GM13977 (cell line): ENCODE results near the gene SMC1B.
"Not testable (repeated sequence)": the region's sequence is repeated elsewhere in the genome, so short reads cannot be mapped to it uniquely, and the experiment has no call there.

Source experiments
- DNase-seq: peaks from one replicate; pipeline ENCODE4 v3.0.0; 2012; ENCODE audit warnings: low spot score
- in situ Hi-C: fragments of 300-500 bp; cut with MboI; formaldehyde crosslinking; loops from one replicate; pipeline ENCODE4 v1.12.0; 2022; ENCODE audit warnings: low sequenced_read_pairs, low pct_unique_long_range_greater_than_20kb, mixed read lengths, inconsistent platforms; ENCODE audit not compliant: unreplicated experiment
- TF ChIP-seq, protein P1 (sequence below): IDR thresholded peaks from 2 replicates; pipeline ENCODE4 v1.5.1; 2012; ENCODE audit warnings: mild to moderate bottlenecking, control low read depth; ENCODE audit not compliant: insufficient read depth; ENCODE audit errors: extremely low read depth, missing control alignments

Gene SMC1B

DNA sequence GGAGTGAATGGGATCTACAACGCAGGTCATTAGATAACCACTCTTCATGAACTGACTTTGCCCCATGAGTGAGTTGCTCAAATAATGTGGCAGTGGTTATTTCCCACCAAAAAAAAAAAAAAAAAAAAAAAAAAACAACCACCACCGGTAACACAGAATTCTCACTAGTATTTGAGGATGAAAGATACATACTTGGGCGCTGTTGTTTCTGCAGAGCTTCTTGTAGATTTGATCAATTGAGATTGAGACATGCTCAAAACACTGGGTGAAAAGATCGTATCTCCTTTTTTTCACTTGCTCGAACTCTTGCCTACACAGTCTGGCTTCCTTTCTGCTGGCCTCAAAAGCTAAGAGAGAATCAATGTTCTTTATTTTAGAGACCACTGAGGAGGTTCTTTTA, 59.6 kb downstream of the SMC1B start:
- in situ Hi-C loops: no loop called here
- TF ChIP-seq, protein P1, sequence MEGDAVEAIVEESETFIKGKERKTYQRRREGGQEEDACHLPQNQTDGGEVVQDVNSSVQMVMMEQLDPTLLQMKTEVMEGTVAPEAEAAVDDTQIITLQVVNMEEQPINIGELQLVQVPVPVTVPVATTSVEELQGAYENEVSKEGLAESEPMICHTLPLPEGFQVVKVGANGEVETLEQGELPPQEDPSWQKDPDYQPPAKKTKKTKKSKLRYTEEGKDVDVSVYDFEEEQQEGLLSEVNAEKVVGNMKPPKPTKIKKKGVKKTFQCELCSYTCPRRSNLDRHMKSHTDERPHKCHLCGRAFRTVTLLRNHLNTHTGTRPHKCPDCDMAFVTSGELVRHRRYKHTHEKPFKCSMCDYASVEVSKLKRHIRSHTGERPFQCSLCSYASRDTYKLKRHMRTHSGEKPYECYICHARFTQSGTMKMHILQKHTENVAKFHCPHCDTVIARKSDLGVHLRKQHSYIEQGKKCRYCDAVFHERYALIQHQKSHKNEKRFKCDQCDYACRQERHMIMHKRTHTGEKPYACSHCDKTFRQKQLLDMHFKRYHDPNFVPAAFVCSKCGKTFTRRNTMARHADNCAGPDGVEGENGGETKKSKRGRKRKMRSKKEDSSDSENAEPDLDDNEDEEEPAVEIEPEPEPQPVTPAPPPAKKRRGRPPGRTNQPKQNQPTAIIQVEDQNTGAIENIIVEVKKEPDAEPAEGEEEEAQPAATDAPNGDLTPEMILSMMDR: no peak

GRCh38 chr22:45352757-45353156, 60.6 kb downstream of the SMC1B start:
- in situ Hi-C loops: not testable (repeated sequence)

More for the DNA sequence above, 59.6 kb downstream of the SMC1B start:
- DNase-seq: no peak

DNA sequence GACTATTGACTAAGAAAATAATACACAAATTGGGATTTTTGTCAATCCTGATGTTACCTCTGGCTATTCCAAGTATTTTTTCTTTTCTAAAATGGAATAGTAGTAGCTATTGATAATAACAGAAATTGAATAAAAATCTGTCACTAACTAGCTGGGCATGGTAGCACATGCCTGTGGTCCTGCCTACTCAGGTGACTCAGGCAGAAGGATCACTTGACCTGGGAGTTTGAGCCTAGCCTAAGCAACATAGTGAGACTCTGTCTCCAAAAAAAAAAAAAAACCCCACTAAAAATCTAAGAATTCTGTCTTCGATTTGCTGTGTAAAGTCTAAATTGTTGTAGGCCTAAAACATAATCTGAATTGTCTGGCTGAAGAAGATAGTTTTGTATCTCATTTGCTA, 61.4 kb downstream of the SMC1B start:
- in situ Hi-C loops: no loop called here
- TF ChIP-seq, protein P1: no peak

More at GRCh38 chr22:45352757-45353156, 60.6 kb downstream of the SMC1B start:
- DNase-seq: not testable (repeated sequence)

DNA sequence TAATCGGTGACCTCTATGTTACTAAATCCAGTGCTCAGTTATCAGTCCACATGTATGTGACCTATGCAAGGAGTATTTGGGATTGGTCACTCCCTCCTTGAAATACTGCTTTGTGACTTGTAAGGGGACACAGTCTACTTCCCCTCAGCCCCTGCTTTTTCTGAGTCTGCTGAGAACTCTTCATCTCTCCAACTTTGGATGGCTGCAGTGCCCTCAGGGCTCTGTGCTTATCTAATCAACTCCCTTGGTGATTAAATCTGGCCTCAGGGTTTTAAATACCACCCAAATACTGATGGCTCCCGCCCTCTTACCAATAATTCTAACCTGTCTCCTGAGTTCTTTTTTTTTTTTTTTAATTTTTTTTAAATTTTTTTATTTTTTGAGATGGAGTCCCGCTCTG, 63.5 kb downstream of the SMC1B start:
- no peak for DNase-seq
- in situ Hi-C loops: no loop called here
- TF ChIP-seq, protein P1: no peak

More for the DNA sequence above, 61.4 kb downstream of the SMC1B start:
- no peak for DNase-seq

DNA sequence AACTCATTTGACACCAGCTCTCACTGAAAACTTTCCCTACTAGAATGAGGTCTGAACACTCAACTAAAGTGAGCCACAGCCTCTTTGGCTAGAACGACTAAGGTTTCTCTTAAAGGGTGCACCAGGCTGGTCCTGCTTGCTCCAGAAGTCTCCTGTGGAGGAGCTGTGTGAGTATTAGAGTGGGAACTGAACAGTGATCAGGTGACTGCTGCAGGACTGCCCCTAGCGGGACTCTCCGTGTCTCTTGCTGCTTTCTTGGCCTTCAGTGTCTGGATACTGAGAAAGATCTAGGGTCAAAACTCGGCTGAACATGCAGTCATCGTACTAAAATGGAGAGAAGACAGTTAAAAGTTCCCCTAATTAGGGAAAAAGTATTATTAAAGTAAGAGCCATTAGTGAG, 69.1 kb downstream of the SMC1B start:
- in situ Hi-C loops: no loop called here
- DNase-seq: peak; percentile 13
- TF ChIP-seq, protein P1: no peak

DNA sequence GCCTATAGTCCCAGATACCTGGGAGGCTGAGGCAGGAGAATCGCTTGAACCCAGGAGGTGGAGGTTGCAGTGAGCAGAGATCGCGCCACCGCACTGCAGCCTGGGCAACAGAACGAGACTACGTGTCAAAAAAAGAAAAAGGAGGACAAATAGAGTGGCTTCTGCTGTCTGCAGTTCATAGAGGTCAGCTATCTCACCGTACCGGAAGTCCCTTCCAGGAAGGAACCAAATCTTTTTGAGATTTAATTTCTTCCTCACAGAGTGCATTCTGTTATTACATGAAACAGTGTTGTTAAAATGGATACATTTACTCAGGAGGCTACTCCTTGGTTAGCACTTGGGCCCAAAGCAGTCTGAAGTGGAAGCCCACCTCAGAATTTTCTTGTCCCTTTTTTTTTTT, 70.3 kb downstream of the SMC1B start:
- TF ChIP-seq, protein P1: no peak
- in situ Hi-C loops: no loop called here
- DNase-seq: no peak

GRCh38 chr22:45341498-45341897, 71.9 kb downstream of the SMC1B start:
- TF ChIP-seq, protein P1: no peak
- in situ Hi-C loops: no loop called here
- DNase-seq: no peak
